HepG2 (cell line): ENCODE measurements around the gene GPATCH8. TPM values are rescaled to one million over a fixed set of nuclear protein-coding genes. Genes with fewer than 3 reads are reported as not detected.

Experiments
- ATAC-seq: fragments of 200-7000 bp; cut with Tn5 transposase; 3 replicates; pipeline ENCODE4 v1.9.1; 2020; ENCODE audit warnings: mild to moderate bottlenecking, moderate library complexity
- BruUV-seq: library from RNA; stranded (reverse); fragments of 400-500 nt; replicated peaks from 2 replicates; lab custom pipeline; 2021; lab: Mats Ljungman, UMichigan
- CTCF ChIA-PET: fragments of 300-600 bp; formaldehyde crosslinking; extraction: SDS; loops from one replicate; lab custom pipeline; 2021; ENCODE audit warnings: low total read pairs, inconsistent platforms, low intra/inter-chr PET ratio; lab: Yijun Ruan, JAX
- POLR2A ChIA-PET: fragments of 350-600 bp; sonication (Branson Sonifier 250); formaldehyde crosslinking; loops from one replicate; lab custom pipeline; 2020; ENCODE audit warnings: antibody characterized with exemption, inconsistent platforms; lab: Yijun Ruan, JAX
- DNase-seq: peaks from one replicate; pipeline ENCODE4 v3.0.0-alpha.2; 2015; ENCODE audit warnings: low spot score
- FAIRE-seq: peaks from 3 replicates; lab custom pipeline; 2011; peaks lifted over from hg19 to GRCh38; lab: Jason Lieb, UNC
- H2AFZ ChIP-seq: one replicate; pipeline ENCODE4 v1.6.1; 2011; ENCODE audit warnings: low read length, inconsistent platforms
- H3K27ac ChIP-seq: fragments of 300-600 bp; 3 replicates; pipeline ENCODE4 v1.8.0; 2011; ENCODE audit warnings: mixed run types, mild to moderate bottlenecking, mixed read lengths, low read length, inconsistent platforms; ENCODE audit not compliant: insufficient read depth; ENCODE audit errors: extremely low read length
- H3K27me3 ChIP-seq, 2 experiments: fragments of 200-600 bp in 1 of 2; 2 replicates in 1 of 2; 3 replicates in 1 of 2; pipeline versions ENCODE4 v1.6.0 to v1.8.0; 2011; ENCODE audit warnings: low read length in 2 of 2, mild to moderate bottlenecking in 2 of 2, moderate library complexity in 2 of 2, inconsistent platforms in 1 of 2; ENCODE audit not compliant: insufficient read depth in 2 of 2, control insufficient read depth in 1 of 2
- H3K36me3 ChIP-seq, 2 experiments: fragments of 200-600 bp in 1 of 2; replicated peaks in 1 of 2; 2 replicates in 1 of 2; 3 replicates in 1 of 2; pipeline versions ENCODE4 v1.5.1 to v1.8.0; 2011; ENCODE audit warnings: low read length in 2 of 2, inconsistent platforms in 1 of 2; ENCODE audit not compliant: insufficient read depth in 2 of 2, control insufficient read depth in 1 of 2
- H3K4me1 ChIP-seq: 2 replicates; pipeline ENCODE4 v1.5.1; 2012; ENCODE audit warnings: low read length, inconsistent platforms; ENCODE audit not compliant: insufficient read depth
- H3K4me2 ChIP-seq: 2 replicates; pipeline ENCODE4 v1.6.0; 2011; ENCODE audit warnings: low read depth, low read length, inconsistent platforms
- H3K4me3 ChIP-seq, 3 experiments: fragments of 200-600 bp in 1 of 3; sonication (generic), shearing (Covaris generic) in 1 of 3; replicated peaks in 1 of 3; 2 replicates each; pipeline ENCODE4 v1.5.1; 2011 to 2016; ENCODE audit warnings: low read length in 3 of 3, inconsistent platforms in 2 of 3, low read depth in 2 of 3, mild to moderate bottlenecking in 2 of 3, control low read depth in 1 of 3, mixed read lengths in 1 of 3; ENCODE audit not compliant: insufficient read depth in 1 of 3
- H3K79me2 ChIP-seq: one replicate; pipeline ENCODE4 v1.6.1; 2011; ENCODE audit warnings: low read length, inconsistent platforms; ENCODE audit not compliant: insufficient read depth
- H3K9ac ChIP-seq: 2 replicates; pipeline ENCODE4 v1.6.0; 2011; ENCODE audit warnings: mild to moderate bottlenecking, low read depth, low read length, inconsistent platforms; ENCODE audit not compliant: insufficient read depth
- H3K9me3 ChIP-seq: 2 replicates; pipeline ENCODE4 v1.5.1; 2012; ENCODE audit warnings: mild to moderate bottlenecking, low read length
- H4K20me1 ChIP-seq: 2 replicates; pipeline ENCODE4 v1.6.0; 2011; ENCODE audit warnings: inconsistent platforms, mild to moderate bottlenecking, low read length, moderate library complexity; ENCODE audit not compliant: insufficient read depth
- ATF7-NPFF ChIP-seq: sonication (generic); formaldehyde crosslinking; IDR thresholded peaks from 2 replicates; pipeline ENCODE4 v1.8.1; 2023; ENCODE audit warnings: mild to moderate bottlenecking, low read depth, missing genetic modification reagents, moderate library complexity
- GATAD1 ChIP-seq: IDR thresholded peaks from 2 replicates; pipeline ENCODE4 v1.6.1; 2016; ENCODE audit warnings: missing genetic modification reagents, missing compliant biosample characterization
- MAF1 ChIP-seq: sonication (generic); formaldehyde crosslinking; IDR thresholded peaks from 2 replicates; pipeline ENCODE4 v1.5.0; 2020; ENCODE audit warnings: missing genetic modification reagents, borderline replicate concordance
- ZNF543 ChIP-seq: sonication (generic); formaldehyde crosslinking; IDR thresholded peaks from 2 replicates; pipeline ENCODE4 v1.4.0; 2020; ENCODE audit warnings: mild to moderate bottlenecking, missing genetic modification reagents
- ZNF749 ChIP-seq: sonication (generic); formaldehyde crosslinking; IDR thresholded peaks from 2 replicates; pipeline ENCODE4 v1.8.0; 2022; ENCODE audit warnings: mild to moderate bottlenecking, missing genetic modification reagents, moderate library complexity, borderline replicate concordance
- WGBS: methylation state at CpG from one replicate; pipeline ENCODE4 v1.1.6; 2017; ENCODE audit warnings: low lambda C conversion rate; 5-methylcytosine and 5-hydroxymethylcytosine counted together
- in situ Hi-C: cut with HindIII; loops from 2 replicates; pipeline ENCODE4 v1.10.0; 2017; ENCODE audit warnings: low pct_unique_long_range_greater_than_20kb; ENCODE audit not compliant: extremely low pct_ligation_motif_present
- intact Hi-C: fragments of 100-400 bp; cut with micrococcal nuclease; formaldehyde crosslinking; loops from one replicate; pipeline ENCODE4 v1.10.0; 2022; ENCODE audit not compliant: unreplicated experiment
- polyA plus RNA-seq, 8 experiments: library from polyadenylated mRNA; depleted of rRNA in 3 of 8; stranded (reverse) in 7 of 8; unstranded in 1 of 8; fragments of >200 nt; fragmentation: Illumina TruSeq in 4 of 8; extraction: Trizol in 4 of 8; gene quantifications; 2 replicates each; pipeline versions ENCODE4 v1.2.1 to v1.2.3, GENCODE V29; 2011 to 2016; ENCODE audit warnings: low read depth in 4 of 8, missing spikeins in 1 of 8, mixed read lengths in 1 of 8; ENCODE audit not compliant: insufficient read depth in 1 of 8
- total RNA-seq, 5 experiments: library from RNA; depleted of rRNA; stranded (reverse); fragments of >200 nt; fragmentation: Illumina TruSeq; extraction: Trizol; gene quantifications; 2 replicates each; pipeline ENCODE4 v1.2.3, GENCODE V29; 2016; ENCODE audit warnings: low read depth in 1 of 5
- TF ChIP-seq, protein P1 (sequence below): sonication (generic); formaldehyde crosslinking; IDR thresholded peaks from 2 replicates; pipeline ENCODE4 v1.8.0; 2022; ENCODE audit warnings: mild to moderate bottlenecking, missing genetic modification reagents, borderline replicate concordance
- TF ChIP-seq, protein P2 (sequence below): IDR thresholded peaks from 2 replicates; pipeline ENCODE4 v1.6.1; 2012; ENCODE audit warnings: inconsistent platforms
- TF ChIP-seq, protein P3 (sequence below): sonication (generic); formaldehyde crosslinking; IDR thresholded peaks from 2 replicates; pipeline ENCODE4 v1.4.0; 2020; ENCODE audit warnings: missing genetic modification reagents, borderline replicate concordance
- TF ChIP-seq, protein P4 (sequence below): sonication (generic); formaldehyde crosslinking; IDR thresholded peaks from 2 replicates; pipeline ENCODE4 v1.5.0; 2020; ENCODE audit warnings: mild to moderate bottlenecking, missing genetic modification reagents, borderline replicate concordance

GPATCH8 gene
- total and polyA plus RNA-seq, 2 of the 13 experiments (the other 11 are each of a cell fraction or from before 2014, with no cell fraction given): 20.7 to 21.5 TPM

GRCh38 chr17:44384823-44385286, 118.4 kb downstream of the GPATCH8 start:
- DNase-seq (no peak), ATAC-seq (peak; percentile 15), FAIRE-seq (no peak)
- 15% methylated on average over 24 of the region's 26 CpGs for WGBS
- Histone ChIP-seq H3K36me3 (no peaks in the 10 kb centered on the region), H4K20me1 (no peaks in the 10 kb centered on the region), H3K27ac (no peak overlapping the region), H2AFZ (no peak overlapping the region), H3K4me2 (peak overlapping the region; percentile 96), H3K4me1 (peaks cover 27% of the 10 kb centered on the region), H3K4me3 (peak overlapping the region; percentile 58 to 83 (median 61)), H3K9me3 (no peaks in the 10 kb centered on the region), H3K79me2 (no peaks in the 10 kb centered on the region), H3K9ac (peak overlapping the region; percentile 27; the same call in 1 of the 2 replicates), H3K27me3 (peaks cover 18 to 61% of the 10 kb centered on the region in 2 experiments)
- ChIA-PET CTCF (interaction anchor here (0.8 kb wide), 1 partner anchor 138 kb away, joined by 3 read pairs; no protein-coding TSS in a partner anchor), POLR2A (interaction anchor here (0.6 to 2.0 kb wide), 10 partner anchors 9 to 258 kb away, joined by 3 to 12 read pairs (median 6); partner anchors contain the start of genes FAM171A2, GPATCH8 and GRN)
- no TSS peak for BruUV-seq
- intact Hi-C loops (no loop called here), in situ Hi-C loops (no loop called here)
- TF ChIP-seq GATAD1 (CRISPR knock-in tag) (no peak), MAF1 (CRISPR knock-in tag) (no peak), ZNF749 (CRISPR knock-in tag) (0 out of 2 replicates have a peak, but pooled peaks have one; percentile 24), ZNF543 (CRISPR knock-in tag) (no peak), ATF7-NPFF (CRISPR knock-in tag) (0 out of 2 replicates have a peak, but pooled peaks have one; percentile 58)
- TF ChIP-seq, protein P1, sequence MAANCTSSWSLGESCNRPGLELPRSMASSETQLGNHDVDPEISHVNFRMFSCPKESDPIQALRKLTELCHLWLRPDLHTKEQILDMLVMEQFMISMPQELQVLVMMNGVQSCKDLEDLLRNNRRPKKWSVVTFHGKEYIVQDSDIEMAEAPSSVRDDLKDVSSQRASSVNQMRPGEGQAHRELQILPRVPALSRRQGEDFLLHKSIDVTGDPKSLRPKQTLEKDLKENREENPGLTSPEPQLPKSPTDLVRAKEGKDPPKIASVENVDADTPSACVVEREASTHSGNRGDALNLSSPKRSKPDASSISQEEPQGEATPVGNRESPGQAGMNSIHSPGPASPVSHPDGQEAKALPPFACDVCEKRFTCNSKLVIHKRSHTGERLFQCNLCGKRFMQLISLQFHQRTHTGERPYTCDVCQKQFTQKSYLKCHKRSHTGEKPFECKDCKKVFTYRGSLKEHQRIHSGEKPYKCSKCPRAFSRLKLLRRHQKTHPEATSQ (CRISPR knock-in tag): no peak
- TF ChIP-seq, protein P2, sequence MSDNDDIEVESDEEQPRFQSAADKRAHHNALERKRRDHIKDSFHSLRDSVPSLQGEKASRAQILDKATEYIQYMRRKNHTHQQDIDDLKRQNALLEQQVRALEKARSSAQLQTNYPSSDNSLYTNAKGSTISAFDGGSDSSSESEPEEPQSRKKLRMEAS: peak; percentile 75; the same call in 1 of the 2 replicates
- TF ChIP-seq, protein P3, sequence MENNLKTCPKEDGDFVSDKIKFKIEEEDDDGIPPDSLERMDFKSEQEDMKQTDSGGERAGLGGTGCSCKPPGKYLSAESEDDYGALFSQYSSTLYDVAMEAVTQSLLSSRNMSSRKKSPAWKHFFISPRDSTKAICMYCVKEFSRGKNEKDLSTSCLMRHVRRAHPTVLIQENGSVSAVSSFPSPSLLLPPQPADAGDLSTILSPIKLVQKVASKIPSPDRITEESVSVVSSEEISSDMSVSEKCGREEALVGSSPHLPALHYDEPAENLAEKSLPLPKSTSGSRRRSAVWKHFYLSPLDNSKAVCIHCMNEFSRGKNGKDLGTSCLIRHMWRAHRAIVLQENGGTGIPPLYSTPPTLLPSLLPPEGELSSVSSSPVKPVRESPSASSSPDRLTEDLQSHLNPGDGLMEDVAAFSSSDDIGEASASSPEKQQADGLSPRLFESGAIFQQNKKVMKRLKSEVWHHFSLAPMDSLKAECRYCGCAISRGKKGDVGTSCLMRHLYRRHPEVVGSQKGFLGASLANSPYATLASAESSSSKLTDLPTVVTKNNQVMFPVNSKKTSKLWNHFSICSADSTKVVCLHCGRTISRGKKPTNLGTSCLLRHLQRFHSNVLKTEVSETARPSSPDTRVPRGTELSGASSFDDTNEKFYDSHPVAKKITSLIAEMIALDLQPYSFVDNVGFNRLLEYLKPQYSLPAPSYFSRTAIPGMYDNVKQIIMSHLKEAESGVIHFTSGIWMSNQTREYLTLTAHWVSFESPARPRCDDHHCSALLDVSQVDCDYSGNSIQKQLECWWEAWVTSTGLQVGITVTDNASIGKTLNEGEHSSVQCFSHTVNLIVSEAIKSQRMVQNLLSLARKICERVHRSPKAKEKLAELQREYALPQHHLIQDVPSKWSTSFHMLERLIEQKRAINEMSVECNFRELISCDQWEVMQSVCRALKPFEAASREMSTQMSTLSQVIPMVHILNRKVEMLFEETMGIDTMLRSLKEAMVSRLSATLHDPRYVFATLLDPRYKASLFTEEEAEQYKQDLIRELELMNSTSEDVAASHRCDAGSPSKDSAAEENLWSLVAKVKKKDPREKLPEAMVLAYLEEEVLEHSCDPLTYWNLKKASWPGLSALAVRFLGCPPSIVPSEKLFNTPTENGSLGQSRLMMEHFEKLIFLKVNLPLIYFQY (CRISPR knock-in tag): no peak
- TF ChIP-seq, protein P4, sequence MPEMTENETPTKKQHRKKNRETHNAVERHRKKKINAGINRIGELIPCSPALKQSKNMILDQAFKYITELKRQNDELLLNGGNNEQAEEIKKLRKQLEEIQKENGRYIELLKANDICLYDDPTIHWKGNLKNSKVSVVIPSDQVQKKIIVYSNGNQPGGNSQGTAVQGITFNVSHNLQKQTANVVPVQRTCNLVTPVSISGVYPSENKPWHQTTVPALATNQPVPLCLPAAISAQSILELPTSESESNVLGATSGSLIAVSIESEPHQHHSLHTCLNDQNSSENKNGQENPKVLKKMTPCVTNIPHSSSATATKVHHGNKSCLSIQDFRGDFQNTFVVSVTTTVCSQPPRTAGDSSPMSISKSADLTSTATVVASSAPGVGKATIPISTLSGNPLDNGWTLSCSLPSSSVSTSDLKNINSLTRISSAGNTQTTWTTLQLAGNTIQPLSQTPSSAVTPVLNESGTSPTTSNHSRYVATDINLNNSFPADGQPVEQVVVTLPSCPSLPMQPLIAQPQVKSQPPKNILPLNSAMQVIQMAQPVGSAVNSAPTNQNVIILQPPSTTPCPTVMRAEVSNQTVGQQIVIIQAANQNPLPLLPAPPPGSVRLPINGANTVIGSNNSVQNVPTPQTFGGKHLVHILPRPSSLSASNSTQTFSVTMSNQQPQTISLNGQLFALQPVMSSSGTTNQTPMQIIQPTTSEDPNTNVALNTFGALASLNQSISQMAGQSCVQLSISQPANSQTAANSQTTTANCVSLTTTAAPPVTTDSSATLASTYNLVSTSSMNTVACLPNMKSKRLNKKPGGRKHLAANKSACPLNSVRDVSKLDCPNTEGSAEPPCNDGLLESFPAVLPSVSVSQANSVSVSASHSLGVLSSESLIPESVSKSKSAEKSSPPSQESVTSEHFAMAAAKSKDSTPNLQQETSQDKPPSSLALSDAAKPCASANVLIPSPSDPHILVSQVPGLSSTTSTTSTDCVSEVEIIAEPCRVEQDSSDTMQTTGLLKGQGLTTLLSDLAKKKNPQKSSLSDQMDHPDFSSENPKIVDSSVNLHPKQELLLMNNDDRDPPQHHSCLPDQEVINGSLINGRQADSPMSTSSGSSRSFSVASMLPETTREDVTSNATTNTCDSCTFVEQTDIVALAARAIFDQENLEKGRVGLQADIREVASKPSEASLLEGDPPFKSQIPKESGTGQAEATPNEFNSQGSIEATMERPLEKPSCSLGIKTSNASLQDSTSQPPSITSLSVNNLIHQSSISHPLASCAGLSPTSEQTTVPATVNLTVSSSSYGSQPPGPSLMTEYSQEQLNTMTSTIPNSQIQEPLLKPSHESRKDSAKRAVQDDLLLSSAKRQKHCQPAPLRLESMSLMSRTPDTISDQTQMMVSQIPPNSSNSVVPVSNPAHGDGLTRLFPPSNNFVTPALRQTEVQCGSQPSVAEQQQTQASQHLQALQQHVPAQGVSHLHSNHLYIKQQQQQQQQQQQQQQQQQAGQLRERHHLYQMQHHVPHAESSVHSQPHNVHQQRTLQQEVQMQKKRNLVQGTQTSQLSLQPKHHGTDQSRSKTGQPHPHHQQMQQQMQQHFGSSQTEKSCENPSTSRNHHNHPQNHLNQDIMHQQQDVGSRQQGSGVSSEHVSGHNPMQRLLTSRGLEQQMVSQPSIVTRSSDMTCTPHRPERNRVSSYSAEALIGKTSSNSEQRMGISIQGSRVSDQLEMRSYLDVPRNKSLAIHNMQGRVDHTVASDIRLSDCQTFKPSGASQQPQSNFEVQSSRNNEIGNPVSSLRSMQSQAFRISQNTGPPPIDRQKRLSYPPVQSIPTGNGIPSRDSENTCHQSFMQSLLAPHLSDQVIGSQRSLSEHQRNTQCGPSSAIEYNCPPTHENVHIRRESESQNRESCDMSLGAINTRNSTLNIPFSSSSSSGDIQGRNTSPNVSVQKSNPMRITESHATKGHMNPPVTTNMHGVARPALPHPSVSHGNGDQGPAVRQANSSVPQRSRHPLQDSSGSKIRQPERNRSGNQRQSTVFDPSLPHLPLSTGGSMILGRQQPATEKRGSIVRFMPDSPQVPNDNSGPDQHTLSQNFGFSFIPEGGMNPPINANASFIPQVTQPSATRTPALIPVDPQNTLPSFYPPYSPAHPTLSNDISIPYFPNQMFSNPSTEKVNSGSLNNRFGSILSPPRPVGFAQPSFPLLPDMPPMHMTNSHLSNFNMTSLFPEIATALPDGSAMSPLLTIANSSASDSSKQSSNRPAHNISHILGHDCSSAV: no peak
